H9 (cell line): Measurements from ENCODE around the gene RRP9. TPM values are rescaled to one million over a fixed set of nuclear protein-coding genes. Genes with fewer than 3 reads are reported as not detected.

Source experiments
- DNase-seq: peaks from one replicate; pipeline ENCODE4 v3.0.0-alpha.2; 2017
- H2AFZ ChIP-seq: one replicate; pipeline ENCODE4 v1.6.1; 2013; ENCODE audit warnings: mild to moderate bottlenecking, low read length, control low read depth, moderate library complexity
- H2AK5ac ChIP-seq: 2 replicates; pipeline ENCODE4 v1.6.1; 2013; ENCODE audit warnings: low read length, control low read depth, mixed read lengths; ENCODE audit not compliant: insufficient read length
- H2BK120ac ChIP-seq: one replicate; pipeline ENCODE4 v1.6.1; 2013; ENCODE audit warnings: low read depth, mild to moderate bottlenecking, low read length, control low read depth, inconsistent platforms; ENCODE audit not compliant: poor library complexity, severe bottlenecking
- H2BK12ac ChIP-seq: 2 replicates; pipeline ENCODE4 v1.6.1; 2013; ENCODE audit warnings: low read length, control low read depth, mixed read lengths, low read depth; ENCODE audit not compliant: insufficient read length
- H2BK15ac ChIP-seq: 2 replicates; pipeline ENCODE4 v1.6.1; 2013; ENCODE audit warnings: low read depth, low read length, control low read depth
- H2BK20ac ChIP-seq: one replicate; pipeline ENCODE4 v1.6.1; 2013; ENCODE audit warnings: low read depth, mild to moderate bottlenecking, low read length, control low read depth, inconsistent platforms; ENCODE audit not compliant: poor library complexity, severe bottlenecking
- H2BK5ac ChIP-seq: 2 replicates; pipeline ENCODE4 v1.6.1; 2013; ENCODE audit warnings: low read length, control low read depth, mixed read lengths; ENCODE audit not compliant: insufficient read length
- H3K14ac ChIP-seq: 2 replicates; pipeline ENCODE4 v1.6.1; 2013; ENCODE audit warnings: low read length, control low read depth; ENCODE audit not compliant: insufficient read depth
- H3K18ac ChIP-seq: 2 replicates; pipeline ENCODE4 v1.6.1; 2013; ENCODE audit warnings: low read depth, mild to moderate bottlenecking, mixed read lengths, low read length, control low read depth; ENCODE audit not compliant: insufficient read length
- H3K23ac ChIP-seq: 2 replicates; pipeline ENCODE4 v1.6.1; 2013; ENCODE audit warnings: low read length, control low read depth, mixed read lengths, low read depth; ENCODE audit not compliant: insufficient read length
- H3K23me2 ChIP-seq: 2 replicates; pipeline ENCODE4 v1.6.1; 2013; ENCODE audit warnings: low read depth, mild to moderate bottlenecking, mixed read lengths, low read length, control low read depth; ENCODE audit not compliant: insufficient read length, poor library complexity, severe bottlenecking
- H3K27ac ChIP-seq: 2 replicates; pipeline ENCODE4 v1.5.1; 2013; ENCODE audit warnings: low read length, control low read depth, mixed read lengths, low read depth; ENCODE audit not compliant: insufficient read length
- H3K27me3 ChIP-seq: 2 replicates; pipeline ENCODE4 v1.6.1; 2013; ENCODE audit warnings: low read length, control low read depth, inconsistent platforms; ENCODE audit not compliant: insufficient read depth
- H3K4ac ChIP-seq: 2 replicates; pipeline ENCODE4 v1.6.1; 2013; ENCODE audit warnings: low read depth, mild to moderate bottlenecking, control low read depth, inconsistent platforms, low read length, moderate library complexity
- H3K4me1 ChIP-seq: 2 replicates; pipeline ENCODE4 v1.6.1; 2013; ENCODE audit warnings: low read length, control low read depth, inconsistent platforms; ENCODE audit not compliant: insufficient read depth
- H3K4me2 ChIP-seq: 2 replicates; pipeline ENCODE4 v1.6.1; 2013; ENCODE audit warnings: low read length, control low read depth, mixed read lengths; ENCODE audit not compliant: insufficient read length, insufficient read depth
- H3K56ac ChIP-seq: 2 replicates; pipeline ENCODE4 v1.6.1; 2013; ENCODE audit warnings: low read depth, mild to moderate bottlenecking, mixed read lengths, low read length, control low read depth; ENCODE audit not compliant: insufficient read length
- H3K79me1 ChIP-seq: 2 replicates; pipeline ENCODE4 v1.6.1; 2013; ENCODE audit warnings: low read depth, mild to moderate bottlenecking, moderate library complexity, low read length, control low read depth, inconsistent platforms; ENCODE audit not compliant: insufficient read depth, poor library complexity, severe bottlenecking
- H3K79me2 ChIP-seq: 2 replicates; pipeline ENCODE4 v1.6.1; 2013; ENCODE audit warnings: low read length, control low read depth, inconsistent platforms; ENCODE audit not compliant: insufficient read depth
- H3K9ac ChIP-seq: 2 replicates; pipeline ENCODE4 v1.6.1; 2013; ENCODE audit warnings: low read length, control low read depth, mixed read lengths; ENCODE audit not compliant: insufficient read length; ENCODE audit errors: extremely low read depth
- H3K9me3 ChIP-seq: one replicate; pipeline ENCODE4 v1.6.1; 2013; ENCODE audit warnings: low read depth, low read length, inconsistent platforms; ENCODE audit not compliant: control insufficient read depth
- H3T11ph ChIP-seq: one replicate; pipeline ENCODE4 v1.6.1; 2013; ENCODE audit warnings: mild to moderate bottlenecking, low read length, control low read depth, inconsistent platforms
- H4K20me1 ChIP-seq: one replicate; pipeline ENCODE4 v1.6.1; 2013; ENCODE audit not compliant: control insufficient read depth, insufficient read length, insufficient read depth
- H4K5ac ChIP-seq: 2 replicates; pipeline ENCODE4 v1.6.1; 2013; ENCODE audit warnings: low read depth, mild to moderate bottlenecking, mixed read lengths, low read length, control low read depth; ENCODE audit not compliant: insufficient read length
- H4K8ac ChIP-seq: replicated peaks from 2 replicates; pipeline ENCODE4 v1.6.1; 2013; ENCODE audit warnings: low read length, control low read depth, mixed read lengths, low read depth; ENCODE audit not compliant: insufficient read length
- H4K91ac ChIP-seq: 2 replicates; pipeline ENCODE4 v1.6.1; 2013; ENCODE audit warnings: low read depth, mild to moderate bottlenecking, moderate library complexity, mixed read lengths, low read length, control low read depth; ENCODE audit not compliant: insufficient read length
- H3K27ac Mint-ChIP-seq, 3 experiments: 2 replicates in 2 of 3; 3 replicates in 1 of 3; pipeline ENCODE4 v1.8.0; 2020 to 2021; ENCODE audit warnings: mixed read lengths in 3 of 3, mild to moderate bottlenecking in 1 of 3, moderate library complexity in 1 of 3
- H3K27me3 Mint-ChIP-seq: 2 replicates; pipeline ENCODE4 v1.8.0; 2021; ENCODE audit warnings: low read depth, mild to moderate bottlenecking, moderate library complexity, mixed read lengths
- H3K36me3 Mint-ChIP-seq, 3 experiments: 2 replicates in 2 of 3; 3 replicates in 1 of 3; pipeline ENCODE4 v1.8.0; 2020 to 2021; ENCODE audit warnings: low read depth in 3 of 3, mixed read lengths in 3 of 3; ENCODE audit not compliant: insufficient read depth in 1 of 3
- H3K4me1 Mint-ChIP-seq, 2 experiments: 2 replicates each; pipeline ENCODE4 v1.8.0; 2020; ENCODE audit warnings: mixed read lengths in 2 of 2
- H3K4me3 Mint-ChIP-seq, 2 experiments: 2 replicates in 1 of 2; 3 replicates in 1 of 2; pipeline ENCODE4 v1.8.0; 2020 to 2021; ENCODE audit warnings: mild to moderate bottlenecking in 2 of 2, mixed read lengths in 2 of 2, moderate library complexity in 1 of 2
- H3K9me3 Mint-ChIP-seq, 2 experiments: 2 replicates in 1 of 2; 3 replicates in 1 of 2; pipeline ENCODE4 v1.8.0; 2020; ENCODE audit warnings: mild to moderate bottlenecking in 2 of 2, mixed read lengths in 2 of 2, moderate library complexity in 1 of 2
- WGBS: extraction: QIAGEN DNeasy Blood & Tissue Kit; methylation state at CpG from one replicate; pipeline ENCODE4 v1.1.7; 2013; ENCODE audit warnings: missing lambda C conversion rate, low lambda C conversion rate, mixed read lengths; ENCODE audit not compliant: insufficient read length; ENCODE audit errors: extremely low coverage; 5-methylcytosine and 5-hydroxymethylcytosine counted together
- total RNA-seq: library from RNA; stranded (reverse); gene quantifications from 2 replicates; pipeline ENCODE4 v1.2.1, GENCODE V29; 2021
- TF ChIP-seq, protein P1 (sequence below): fragments of 200-600 bp; sonication (generic); conservative IDR thresholded peaks from 3 replicates; pipeline ENCODE4 v1.8.0; 2021; ENCODE audit warnings: antibody characterized with exemption, mild to moderate bottlenecking

RRP9 gene
- total RNA-seq, 1 experiment from 2014 or later, result 64.0 TPM

DNA sequence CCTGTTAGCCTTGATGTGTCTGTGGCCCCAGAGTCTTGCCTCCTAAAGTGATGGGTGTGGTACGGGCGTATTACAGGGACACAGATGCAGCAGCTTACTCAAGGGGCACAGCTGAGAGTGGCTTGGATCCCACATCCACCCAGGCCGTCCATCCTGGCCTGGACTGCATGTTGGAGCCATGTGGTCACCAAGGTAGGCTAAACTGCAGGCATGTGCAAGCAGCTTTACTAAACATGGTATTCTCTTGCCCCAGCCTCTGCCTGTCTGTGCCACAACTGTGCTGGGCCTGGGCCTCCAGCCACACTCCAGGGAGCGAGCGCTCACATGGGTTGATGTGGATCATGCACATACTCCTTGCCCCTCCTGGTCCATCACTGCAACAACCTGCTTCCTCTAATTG lies 7.4 kb upstream of the RRP9 start:
- H4K5ac ChIP-seq, result no peak overlapping the region
- no peaks in the 10 kb centered on the region for H3K9me3 ChIP-seq
- H2AK5ac ChIP-seq, result no peak overlapping the region
- H3T11ph ChIP-seq, result no peak overlapping the region
- H2BK12ac ChIP-seq, result no peak overlapping the region
- H3K4me1 ChIP-seq, result no peaks in the 10 kb centered on the region
- Mint-ChIP-seq H3K27ac (no peak overlapping the region), H3K4me3 (no peak overlapping the region; a peak in 1 of 5 replicates), H3K9me3 (no peaks in the 10 kb centered on the region), H3K4me1 (no peaks in the 10 kb centered on the region; a peak in 1 of 4 replicates), H3K36me3 (no peaks in the 10 kb centered on the region), H3K27me3 (peaks cover 96% of the 10 kb centered on the region)
- H3K79me2 ChIP-seq, result no peaks in the 10 kb centered on the region
- H3K23ac ChIP-seq, result no peak overlapping the region
- no peak overlapping the region for H2BK5ac ChIP-seq
- H3K9ac ChIP-seq, result no peak overlapping the region
- TF ChIP-seq, protein P1, sequence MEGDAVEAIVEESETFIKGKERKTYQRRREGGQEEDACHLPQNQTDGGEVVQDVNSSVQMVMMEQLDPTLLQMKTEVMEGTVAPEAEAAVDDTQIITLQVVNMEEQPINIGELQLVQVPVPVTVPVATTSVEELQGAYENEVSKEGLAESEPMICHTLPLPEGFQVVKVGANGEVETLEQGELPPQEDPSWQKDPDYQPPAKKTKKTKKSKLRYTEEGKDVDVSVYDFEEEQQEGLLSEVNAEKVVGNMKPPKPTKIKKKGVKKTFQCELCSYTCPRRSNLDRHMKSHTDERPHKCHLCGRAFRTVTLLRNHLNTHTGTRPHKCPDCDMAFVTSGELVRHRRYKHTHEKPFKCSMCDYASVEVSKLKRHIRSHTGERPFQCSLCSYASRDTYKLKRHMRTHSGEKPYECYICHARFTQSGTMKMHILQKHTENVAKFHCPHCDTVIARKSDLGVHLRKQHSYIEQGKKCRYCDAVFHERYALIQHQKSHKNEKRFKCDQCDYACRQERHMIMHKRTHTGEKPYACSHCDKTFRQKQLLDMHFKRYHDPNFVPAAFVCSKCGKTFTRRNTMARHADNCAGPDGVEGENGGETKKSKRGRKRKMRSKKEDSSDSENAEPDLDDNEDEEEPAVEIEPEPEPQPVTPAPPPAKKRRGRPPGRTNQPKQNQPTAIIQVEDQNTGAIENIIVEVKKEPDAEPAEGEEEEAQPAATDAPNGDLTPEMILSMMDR, result no peak
- H3K56ac ChIP-seq, result no peak overlapping the region
- no peak overlapping the region for H4K8ac ChIP-seq
- H3K4me2 ChIP-seq, result no peak overlapping the region
- H2AFZ ChIP-seq, result no peak overlapping the region
- no peak overlapping the region for H3K27ac ChIP-seq
- H3K79me1 ChIP-seq, result no peaks in the 10 kb centered on the region
- H2BK120ac ChIP-seq, result no peak overlapping the region
- WGBS, result no CpG with 5 or more reads among the region's 5 CpGs
- no peaks in the 10 kb centered on the region for H3K23me2 ChIP-seq
- no peak overlapping the region for H3K18ac ChIP-seq
- H3K27me3 ChIP-seq, result peaks cover 7% of the 10 kb centered on the region; the same call in 1 of the 2 replicates
- H4K20me1 ChIP-seq, result peaks cover 6% of the 10 kb centered on the region
- no peak overlapping the region for H3K14ac ChIP-seq
- H4K91ac ChIP-seq, result no peak overlapping the region
- no peak overlapping the region for H2BK15ac ChIP-seq
- H3K4ac ChIP-seq, result no peak overlapping the region
- no peak overlapping the region for H2BK20ac ChIP-seq
- no peak for DNase-seq
